Gastrocnemius medialis (tissue), 4 donors: Measurements from ENCODE around the gene PGAP2. TPM values are rescaled to one million over a fixed set of nuclear protein-coding genes. Genes with fewer than 3 reads are reported as not detected.

Source experiments
- ATAC-seq, 2 donors: fragments of 150-250 bp; one replicate each; pipeline ENCODE4 v1.9.1; 2016
- DNase-seq, 2 donors: peaks; one replicate each; pipeline ENCODE4 v3.0.0-alpha.2; 2019
- H3K27ac ChIP-seq, 4 donors: fragments of 200-600 bp; sonication (generic); 1 replicate in 1 of 4; 2 replicates in 3 of 4; pipeline ENCODE4 v1.5.1; 2016 to 2018; ENCODE audit warnings: mild to moderate bottlenecking in 2 of 4, moderate library complexity in 1 of 4
- H3K27me3 ChIP-seq, 3 donors: fragments of 200-600 bp; sonication (generic) in 2 of 3; 1 replicate in 1 of 3; 2 replicates in 2 of 3; pipeline versions ENCODE4 v1.5.1 to v1.6.0; 2016 to 2019; ENCODE audit warnings: mild to moderate bottlenecking in 1 of 3, moderate library complexity in 1 of 3
- H3K36me3 ChIP-seq, 2 donors: fragments of 200-600 bp; sonication (generic) in 1 of 2; one replicate each; pipeline ENCODE4 v1.5.1; 2017 to 2018
- H3K4me1 ChIP-seq, 2 donors: fragments of 200-600 bp; sonication (generic) in 1 of 2; one replicate each; pipeline ENCODE4 v1.5.1; 2016 to 2017; ENCODE audit warnings: mild to moderate bottlenecking in 2 of 2
- H3K4me3 ChIP-seq, 4 donors: fragments of 200-600 bp; sonication (generic) in 3 of 4; 1 replicate in 1 of 4; 2 replicates in 3 of 4; pipeline ENCODE4 v1.5.1; 2016 to 2019; ENCODE audit warnings: mild to moderate bottlenecking in 2 of 4
- H3K9me3 ChIP-seq, 3 donors: fragments of 200-600 bp; sonication (generic) in 2 of 3; 1 replicate in 1 of 3; 2 replicates in 2 of 3; pipeline ENCODE4 v1.5.1; 2016 to 2019
- CTCF ChIP-seq, 5 experiments: fragments of 450-650 bp in 3 of 5; fragments of 200-600 bp in 2 of 5; sonication (generic) in 2 of 5; IDR thresholded peaks in 4 of 5; conservative IDR thresholded peaks in 1 of 5; 1 replicate in 4 of 5; 2 replicates in 1 of 5; pipeline ENCODE4 v1.5.1; 2016 to 2019; ENCODE audit warnings: antibody characterized with exemption in 5 of 5, mild to moderate bottlenecking in 3 of 5, moderate library complexity in 3 of 5
- POLR2A ChIP-seq, 2 donors: fragments of 450-650 bp; IDR thresholded peaks; one replicate each; pipeline ENCODE4 v1.6.1; 2017; ENCODE audit warnings: antibody characterized with exemption in 2 of 2, mild to moderate bottlenecking in 2 of 2, moderate library complexity in 2 of 2
- in situ Hi-C, 4 donors: fragments of 200-750 bp; cut with MboI; loops; one replicate each; pipeline versions ENCODE4 v1.15.0 to v1.8.0; 2017; ENCODE audit warnings: low sequenced_read_pairs in 4 of 4
- intact Hi-C: fragments of 100-400 bp; cut with DNase I; formaldehyde crosslinking; loops from one replicate; pipeline ENCODE4 v1.15.1; 2023; ENCODE audit warnings: low total_unique reads
- total RNA-seq, 4 donors: library from RNA; depleted of rRNA; stranded (reverse); fragments of >200 nt; gene quantifications; one replicate each; pipeline versions ENCODE4 v1.1.0 to v1.2.3, GENCODE V29; 2016

Gene PGAP2
- total RNA-seq, 4 donors from 2014 or later: 4.6 to 8.0 (median 6.5) TPM

GRCh38 chr11:3817181-3817800 is 8.9 kb downstream of the PGAP2 start:
- no peak overlapping the region for H3K27ac ChIP-seq
- in situ Hi-C loops: no loop called here
- no peaks in the 10 kb centered on the region for H3K36me3 ChIP-seq
- TF ChIP-seq POLR2A (IDR thresholded peaks at IDR 0.05) (no peak), CTCF (IDR thresholded peaks at IDR 0.05 in 4 of 5, conservative IDR thresholded peaks at IDR 0.05 in 1 of 5) (no peak)
- H3K4me3 ChIP-seq: no peak overlapping the region
- no peaks in the 10 kb centered on the region for H3K9me3 ChIP-seq
- no peaks in the 10 kb centered on the region for H3K27me3 ChIP-seq
- intact Hi-C loops: no loop called here
- H3K4me1 ChIP-seq: no peaks in the 10 kb centered on the region
- ATAC-seq (no peak), DNase-seq (no peak)

- TF ChIP-seq POLR2A (IDR thresholded peaks at IDR 0.05) (no peak), CTCF (IDR thresholded peaks at IDR 0.05 in 4 of 5, conservative IDR thresholded peaks at IDR 0.05 in 1 of 5) (no peak)
- no peaks in the 10 kb centered on the region for H3K27me3 ChIP-seq
- peaks cover 0 to under 1% of the 10 kb centered on the region in 2 donors for H3K36me3 ChIP-seq
- no peak for DNase-seq
- in situ Hi-C loops: no loop called here
- intact Hi-C loops: no loop called here
- no peaks in the 10 kb centered on the region for H3K9me3 ChIP-seq
- no peak overlapping the region for H3K4me3 ChIP-seq
- H3K4me1 ChIP-seq: no peaks in the 10 kb centered on the region
- no peak overlapping the region for H3K27ac ChIP-seq
- no peak for ATAC-seq
Observed at GRCh38 chr11:3820971-3821370, 12.6 kb downstream of the PGAP2 start.

- no peak overlapping the region for H3K27ac ChIP-seq
- intact Hi-C loops (no loop called here), in situ Hi-C loops (no loop called here)
- peaks cover 0 to 14% of the 10 kb centered on the region in 2 donors for H3K36me3 ChIP-seq
- no peak overlapping the region for H3K4me3 ChIP-seq
- DNase-seq (no peak), ATAC-seq (no peak)
- TF ChIP-seq CTCF (IDR thresholded peaks at IDR 0.05 in 4 of 5, conservative IDR thresholded peaks at IDR 0.05 in 1 of 5) (no peak), POLR2A (IDR thresholded peaks at IDR 0.05) (no peak)
- H3K4me1 ChIP-seq: no peaks in the 10 kb centered on the region
- H3K9me3 ChIP-seq: no peaks in the 10 kb centered on the region
- no peaks in the 10 kb centered on the region for H3K27me3 ChIP-seq
Observed at GRCh38 chr11:3822312-3822711, 14.0 kb downstream of the PGAP2 start.

GRCh38 chr11:3823303-3823702 is 14.9 kb downstream of the PGAP2 start:
- intact Hi-C loops: no loop called here
- Histone ChIP-seq H3K36me3 (peaks cover 0 to 23% of the 10 kb centered on the region in 2 donors), H3K27ac (no peak overlapping the region), H3K9me3 (no peaks in the 10 kb centered on the region), H3K4me3 (no peak overlapping the region), H3K27me3 (no peaks in the 10 kb centered on the region), H3K4me1 (no peaks in the 10 kb centered on the region)
- DNase-seq (no peak), ATAC-seq (peak; percentile 73 to 77)
- no peak for TF ChIP-seq POLR2A (IDR thresholded peaks at IDR 0.05)
- no peak for TF ChIP-seq CTCF (IDR thresholded peaks at IDR 0.05 in 4 of 5, conservative IDR thresholded peaks at IDR 0.05 in 1 of 5)
- in situ Hi-C loops: no loop called here
